DOHH2 (cell line): Measurements from ENCODE around the gene OLFML2A.

Experiments
- CTCF ChIP-seq: fragments of 200-600 bp; sonication (generic); IDR thresholded peaks from one replicate; pipeline ENCODE4 v1.5.1; 2014; ENCODE audit warnings: antibody characterized with exemption, mild to moderate bottlenecking, low read depth, low read length; ENCODE audit not compliant: poor library complexity, severe bottlenecking
- EZH2phosphoT487 ChIP-seq: fragments of 200-600 bp; sonication (generic); IDR thresholded peaks from 2 replicates; pipeline ENCODE4 v1.6.1; 2017; ENCODE audit warnings: borderline replicate concordance, mild to moderate bottlenecking, antibody characterized with exemption, low read length, moderate library complexity, mixed read lengths

GRCh38 chr9:124741149-124741548 is 35.8 kb upstream of the OLFML2A start:
- no peak for TF ChIP-seq CTCF
- TF ChIP-seq EZH2phosphoT487: no peak
